SK-N-MC (cell line): Measurements from ENCODE around the gene EXOSC10.

Source experiments
- EZH2 ChIP-seq: fragments of 200-600 bp; sonication (generic); IDR thresholded peaks from one replicate; pipeline ENCODE4 v1.6.1; 2017; ENCODE audit warnings: antibody characterized with exemption
- POLR2AphosphoS5 ChIP-seq: IDR thresholded peaks from 2 replicates; pipeline ENCODE4 v1.6.1; 2012; ENCODE audit warnings: mild to moderate bottlenecking, low read depth, low read length, borderline replicate concordance

- TF ChIP-seq POLR2AphosphoS5 (no peak), EZH2 (no peak)
Measured at GRCh38 chr1:11134251-11134897, 34.7 kb upstream of the EXOSC10 start.
